ENCODE measurements around the gene GPALPP1.

Gene GPALPP1

GRCh38 chr13:45078003-45078402 lies 88.7 kb downstream of the GPALPP1 start:
- TF ChIP-seq CTCF (IDR thresholded peaks at IDR 0.05), result no peak

Measured in LNCAP (cell line).